Brain microvascular endothelial cell (primary cell): ENCODE measurements around the gene OPRL1.

Experiments
- DNase-seq: peaks from one replicate; pipeline ENCODE4 v3.0.0-alpha.2; 2020
- H3K27ac ChIP-seq: fragments of 250-450 bp; sonication (Bioruptor Pico); 2 replicates; pipeline ENCODE4 v1.5.1; 2020; ENCODE audit warnings: mild to moderate bottlenecking, moderate library complexity
- H3K27me3 ChIP-seq: fragments of 250-450 bp; sonication (Bioruptor Pico); replicated peaks from 2 replicates; pipeline ENCODE4 v1.5.1; 2020; ENCODE audit warnings: mild to moderate bottlenecking
- H3K36me3 ChIP-seq: fragments of 250-450 bp; sonication (Bioruptor Pico); replicated peaks from 2 replicates; pipeline ENCODE4 v1.5.1; 2020; ENCODE audit warnings: mild to moderate bottlenecking
- H3K4me3 ChIP-seq: 2 replicates; pipeline ENCODE4 v1.5.1; 2011; ENCODE audit warnings: low read depth, mild to moderate bottlenecking, control low read depth, low read length, moderate library complexity
- CTCF ChIP-seq: IDR thresholded peaks from 2 replicates; pipeline ENCODE4 v1.5.1; 2011; ENCODE audit warnings: low read depth, mild to moderate bottlenecking, moderate library complexity, low read length, control low read depth, inconsistent platforms; ENCODE audit errors: missing control alignments
- in situ Hi-C: cut with HindIII; loops from 2 replicates; pipeline ENCODE4 v1.10.0; 2017; ENCODE audit warnings: low sequenced_read_pairs, low pct_ligation_motif_present

Gene OPRL1

GRCh38 chr20:64058536-64058935 is 21.3 kb upstream of the OPRL1 start:
- Histone ChIP-seq H3K4me3 (no peak overlapping the region), H3K27me3 (no peaks in the 10 kb centered on the region), H3K36me3 (no peaks in the 10 kb centered on the region), H3K27ac (no peak overlapping the region)
- DNase-seq, result peak; percentile 73
- in situ Hi-C loops, result no loop called here
- TF ChIP-seq CTCF, result no peak

- Histone ChIP-seq H3K27ac (peak overlapping the region; percentile 52), H3K36me3 (no peaks in the 10 kb centered on the region), H3K4me3 (peak overlapping the region; percentile 80), H3K27me3 (no peaks in the 10 kb centered on the region)
- no peak for TF ChIP-seq CTCF
- in situ Hi-C loops, result no loop called here
- no peak for DNase-seq
These were observed 17.6 kb upstream of the OPRL1 start for GRCh38 chr20:64062276-64062595.

GRCh38 chr20:64062596-64063388 is 17.1 kb upstream of the OPRL1 start, which contains the start of gene TCEA2:
TSS of gene TCEA2 (plus strand) at chr20:64063198. CDS start at chr20:64063313, 115 bp downstream.
- Histone ChIP-seq H3K27me3 (no peaks in the 10 kb centered on the region), H3K36me3 (no peaks in the 10 kb centered on the region), H3K4me3 (peak within 1 kb of the TSS; percentile 80), H3K27ac (peak within 1 kb of the TSS; percentile 52)
- peak; percentile 94 for DNase-seq
- TF ChIP-seq CTCF, result no peak
- in situ Hi-C loops, result no loop called here

- Histone ChIP-seq H3K27me3 (no peaks in the 10 kb centered on the region), H3K4me3 (peak overlapping the region; percentile 80), H3K27ac (peak overlapping the region; percentile 27), H3K36me3 (no peaks in the 10 kb centered on the region)
- in situ Hi-C loops, result no loop called here
- DNase-seq, result no peak
- TF ChIP-seq CTCF, result no peak
These were observed 16.3 kb upstream of the OPRL1 start for GRCh38 chr20:64063389-64064144.

GRCh38 chr20:64064145-64064698 is 15.7 kb upstream of the OPRL1 start:
- Histone ChIP-seq H3K4me3 (peak overlapping the region; percentile 80), H3K27me3 (no peaks in the 10 kb centered on the region), H3K27ac (no peak overlapping the region), H3K36me3 (no peaks in the 10 kb centered on the region)
- no peak for DNase-seq
- TF ChIP-seq CTCF, result no peak
- in situ Hi-C loops, result no loop called here
